GM10266 (cell line): Measurements from ENCODE around the gene PCBD2.
"Not testable (repeated sequence)": the region's sequence is repeated elsewhere in the genome, so short reads cannot be mapped to it uniquely, and the experiment has no call there.

Experiments used
- DNase-seq: peaks from one replicate; pipeline ENCODE4 v3.0.0; 2012; ENCODE audit errors: extremely low spot score
- TF ChIP-seq, protein P1 (sequence below): IDR thresholded peaks from 2 replicates; pipeline ENCODE4 v1.5.1; 2012; ENCODE audit warnings: mild to moderate bottlenecking, low read depth; ENCODE audit not compliant: control insufficient read depth, insufficient read depth; ENCODE audit errors: missing control alignments

PCBD2 gene

DNA sequence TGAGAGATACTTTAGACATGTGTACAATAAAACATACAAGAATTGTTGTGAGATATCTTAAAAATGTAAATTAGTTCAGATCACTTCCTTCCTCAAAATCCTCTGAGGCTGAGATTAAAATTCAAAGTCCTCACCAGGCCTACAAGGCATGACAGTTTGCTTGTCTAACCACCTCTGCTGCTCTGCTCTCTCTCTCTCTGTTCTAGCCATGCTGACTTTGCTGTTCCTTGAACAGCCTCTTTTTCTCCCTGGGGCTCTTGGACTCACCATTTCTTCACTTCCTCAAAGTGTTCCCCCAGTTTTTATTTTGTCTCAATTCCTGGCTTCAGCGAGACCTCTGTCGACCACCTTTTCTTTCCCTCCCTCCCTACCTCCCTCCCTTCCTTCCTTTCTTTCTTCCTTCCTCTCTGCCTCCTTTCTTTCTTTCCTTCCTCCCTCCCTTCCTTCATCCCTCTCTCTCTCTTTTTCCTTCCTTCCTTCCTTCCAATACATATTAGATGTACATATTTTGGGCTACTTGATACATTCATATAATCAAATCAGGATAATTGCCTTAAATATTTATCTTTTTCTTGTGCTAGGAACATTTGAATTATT lies 89.7 kb downstream of the PCBD2 start:
- DNase-seq = no peak
- TF ChIP-seq, protein P1, sequence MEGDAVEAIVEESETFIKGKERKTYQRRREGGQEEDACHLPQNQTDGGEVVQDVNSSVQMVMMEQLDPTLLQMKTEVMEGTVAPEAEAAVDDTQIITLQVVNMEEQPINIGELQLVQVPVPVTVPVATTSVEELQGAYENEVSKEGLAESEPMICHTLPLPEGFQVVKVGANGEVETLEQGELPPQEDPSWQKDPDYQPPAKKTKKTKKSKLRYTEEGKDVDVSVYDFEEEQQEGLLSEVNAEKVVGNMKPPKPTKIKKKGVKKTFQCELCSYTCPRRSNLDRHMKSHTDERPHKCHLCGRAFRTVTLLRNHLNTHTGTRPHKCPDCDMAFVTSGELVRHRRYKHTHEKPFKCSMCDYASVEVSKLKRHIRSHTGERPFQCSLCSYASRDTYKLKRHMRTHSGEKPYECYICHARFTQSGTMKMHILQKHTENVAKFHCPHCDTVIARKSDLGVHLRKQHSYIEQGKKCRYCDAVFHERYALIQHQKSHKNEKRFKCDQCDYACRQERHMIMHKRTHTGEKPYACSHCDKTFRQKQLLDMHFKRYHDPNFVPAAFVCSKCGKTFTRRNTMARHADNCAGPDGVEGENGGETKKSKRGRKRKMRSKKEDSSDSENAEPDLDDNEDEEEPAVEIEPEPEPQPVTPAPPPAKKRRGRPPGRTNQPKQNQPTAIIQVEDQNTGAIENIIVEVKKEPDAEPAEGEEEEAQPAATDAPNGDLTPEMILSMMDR = no peak

GRCh38 chr5:134995850-134996402 lies 91.0 kb downstream of the PCBD2 start:
- TF ChIP-seq, protein P1 = no peak
- DNase-seq = no peak

- DNase-seq = no peak
- TF ChIP-seq, protein P1 = no peak
Measured at GRCh38 chr5:134997015-134997414, 92.1 kb downstream of the PCBD2 start.

GRCh38 chr5:134998068-134998467 lies 93.1 kb downstream of the PCBD2 start:
- not testable (repeated sequence) for DNase-seq

DNA sequence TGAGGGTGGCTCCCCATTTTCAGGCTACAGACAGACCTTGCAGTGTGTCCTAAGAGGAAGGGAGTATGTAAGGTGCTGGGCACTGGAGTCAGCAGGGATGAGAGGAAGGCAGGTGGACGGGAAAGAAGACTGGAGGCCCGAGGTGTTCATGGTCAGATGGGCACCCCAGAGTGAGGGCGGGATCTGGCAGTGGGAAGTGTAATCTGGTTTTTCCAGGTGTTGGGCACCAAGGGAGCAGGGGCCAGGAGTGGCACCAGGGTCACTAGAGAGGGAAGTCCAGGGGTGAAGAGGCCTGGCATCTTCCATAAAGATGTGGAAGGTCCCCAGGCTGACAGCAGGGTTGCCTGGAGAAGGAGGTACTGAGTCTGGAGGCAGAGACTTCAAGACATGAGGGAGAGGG lies 99.4 kb downstream of the PCBD2 start:
- TF ChIP-seq, protein P1 = no peak
- no peak for DNase-seq

DNA sequence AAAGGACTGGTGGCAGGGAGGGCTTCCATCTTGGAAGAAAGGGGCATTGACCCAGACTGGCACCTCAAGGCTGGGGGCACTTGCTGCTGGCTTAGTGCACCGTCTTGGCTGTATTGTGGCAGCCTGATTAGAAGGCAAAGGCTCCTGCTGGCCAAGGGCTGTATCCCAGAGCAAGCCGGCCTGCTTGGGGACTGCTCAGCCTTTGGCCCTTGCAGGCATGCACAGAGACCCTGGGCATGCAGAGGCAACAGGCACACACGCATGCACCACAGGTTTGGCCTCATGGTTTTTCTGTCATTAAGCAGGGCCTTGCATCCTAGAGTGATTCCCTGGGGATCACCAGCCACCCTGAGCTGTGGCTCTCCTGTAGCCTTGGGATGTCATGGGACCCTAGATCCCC lies 100.1 kb downstream of the PCBD2 start:
- TF ChIP-seq, protein P1 = no peak
- no peak for DNase-seq

- TF ChIP-seq, protein P1 = no peak
- no peak for DNase-seq
Measured at GRCh38 chr5:135007305-135007704, 102.4 kb downstream of the PCBD2 start.
